Globus pallidus (tissue), 1 donor: Measurements from ENCODE around the gene SLC35F3.
"Not testable (repeated sequence)": the region's sequence is repeated elsewhere in the genome, so short reads cannot be mapped to it uniquely, and the experiment has no call there.

Experiments
- DNase-seq: peaks from one replicate; pipeline ENCODE4 v3.0.0-alpha.2; 2015; ENCODE audit warnings: low spot score

SLC35F3 gene

DNA sequence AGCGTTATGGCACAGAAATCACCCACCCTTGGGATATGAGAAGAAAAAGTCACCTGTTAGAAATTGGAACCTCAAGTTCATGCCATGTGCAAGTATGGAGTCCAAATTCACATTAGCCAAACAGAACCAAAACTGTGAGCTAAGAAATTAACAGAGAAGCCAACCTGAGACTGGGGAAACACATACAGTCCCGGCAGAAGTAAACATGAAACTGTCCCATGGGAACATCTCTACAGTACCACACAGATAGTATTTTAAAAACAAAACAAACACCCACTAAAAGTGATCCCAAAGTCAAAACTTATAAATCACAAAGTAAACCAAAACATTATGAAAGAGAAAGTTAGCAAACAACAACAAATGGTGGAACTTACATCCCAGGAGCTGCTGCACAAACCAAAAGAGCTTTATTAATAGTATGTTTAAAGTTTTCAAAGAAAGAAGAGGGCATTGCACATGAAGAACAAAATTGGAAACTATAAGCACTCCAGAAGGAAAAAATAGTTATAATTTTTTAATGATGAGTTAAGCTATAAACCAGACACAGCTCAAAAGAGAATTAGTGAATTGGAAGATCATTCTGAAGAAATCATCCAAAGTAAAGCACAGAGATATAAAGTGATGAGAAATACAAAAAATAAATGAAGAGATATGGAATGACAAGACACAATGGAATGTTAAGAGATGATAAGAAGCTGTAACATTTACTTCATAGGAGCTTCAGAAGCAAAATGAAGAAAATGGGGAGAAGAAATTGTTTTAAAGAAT lies 385.2 kb downstream of the SLC35F3 start:
- no peak for DNase-seq

GRCh38 chr1:234292011-234292410 lies 387.5 kb downstream of the SLC35F3 start:
- DNase-seq: no peak

DNA sequence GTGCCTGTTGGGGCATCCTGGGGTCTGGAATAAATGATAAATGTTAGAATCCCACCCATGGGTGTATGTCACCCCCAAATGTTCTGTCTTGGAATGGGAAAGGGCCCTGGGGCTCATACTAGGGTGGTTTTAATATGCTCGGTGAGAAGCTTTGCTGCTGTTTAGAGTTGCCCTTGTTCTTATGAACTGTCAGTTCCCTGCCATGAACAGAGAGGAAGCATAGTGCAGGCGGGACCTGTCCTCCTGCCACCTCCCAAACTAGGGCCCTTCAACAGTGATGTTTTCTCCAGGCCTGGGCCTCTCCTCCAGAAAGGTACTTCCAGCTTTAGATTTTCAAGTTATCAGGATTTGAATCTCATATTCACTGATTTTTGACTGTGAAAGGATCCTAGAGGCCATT lies 388.1 kb downstream of the SLC35F3 start:
- DNase-seq: no peak

DNA sequence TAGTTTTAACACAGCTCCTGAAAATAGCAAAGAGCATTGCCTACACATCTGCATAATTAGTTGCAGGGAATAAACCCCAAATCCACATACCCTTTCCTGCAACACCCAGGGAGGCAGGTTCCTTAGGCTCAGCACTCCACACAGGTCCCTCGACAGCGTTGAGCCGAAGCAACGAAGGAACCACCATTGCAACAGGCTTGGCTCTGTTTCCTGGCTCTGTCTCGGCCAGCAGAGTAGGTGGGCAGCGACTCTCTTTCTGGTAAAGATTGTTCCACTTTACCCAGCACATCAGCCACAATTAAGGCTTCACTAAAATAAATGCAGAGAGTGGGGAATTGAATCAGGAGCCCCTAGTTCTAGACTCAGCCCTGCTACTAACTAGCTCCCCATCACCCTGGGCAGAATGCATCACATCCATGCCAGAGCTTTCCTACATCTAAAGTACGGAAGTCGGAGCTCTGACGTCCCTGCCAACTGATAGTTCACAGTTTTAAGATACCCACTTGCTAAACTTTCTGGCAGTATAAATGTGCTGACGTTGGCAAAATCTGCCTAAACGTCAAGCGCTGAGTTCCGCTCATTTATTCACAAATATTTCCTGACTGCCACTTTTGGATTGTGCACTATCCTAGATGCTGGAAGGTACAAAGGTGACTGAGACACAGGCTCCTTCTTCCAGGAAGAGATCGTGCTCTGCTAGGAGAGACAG lies 389.8 kb downstream of the SLC35F3 start:
- DNase-seq: no peak

GRCh38 chr1:234295068-234295467 lies 390.6 kb downstream of the SLC35F3 start:
- DNase-seq: no peak

- DNase-seq: no peak
These were observed 391.1 kb downstream of the SLC35F3 start for GRCh38 chr1:234295626-234296025.

DNA sequence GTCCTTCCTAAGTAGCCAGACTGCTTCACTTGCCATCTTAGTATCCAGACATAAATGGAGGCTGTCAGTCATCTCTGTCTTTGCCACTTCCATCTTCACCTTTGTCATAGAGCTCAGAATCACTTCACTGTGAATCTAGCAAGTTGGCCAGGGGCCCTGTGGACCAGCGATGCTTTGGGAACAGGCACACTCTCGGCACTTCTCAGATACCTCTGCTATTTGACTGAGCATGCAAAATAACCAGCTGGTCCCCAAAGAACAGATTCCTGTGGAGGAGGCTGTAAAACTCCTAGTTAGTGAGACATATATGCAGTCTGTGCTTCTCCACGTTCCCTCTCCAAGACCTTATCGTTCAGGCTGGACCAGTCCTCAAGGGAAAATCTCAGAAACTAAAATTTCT lies 392.0 kb downstream of the SLC35F3 start:
- DNase-seq: no peak

- DNase-seq: no peak
These were observed 393.2 kb downstream of the SLC35F3 start for GRCh38 chr1:234297668-234298067.

DNA sequence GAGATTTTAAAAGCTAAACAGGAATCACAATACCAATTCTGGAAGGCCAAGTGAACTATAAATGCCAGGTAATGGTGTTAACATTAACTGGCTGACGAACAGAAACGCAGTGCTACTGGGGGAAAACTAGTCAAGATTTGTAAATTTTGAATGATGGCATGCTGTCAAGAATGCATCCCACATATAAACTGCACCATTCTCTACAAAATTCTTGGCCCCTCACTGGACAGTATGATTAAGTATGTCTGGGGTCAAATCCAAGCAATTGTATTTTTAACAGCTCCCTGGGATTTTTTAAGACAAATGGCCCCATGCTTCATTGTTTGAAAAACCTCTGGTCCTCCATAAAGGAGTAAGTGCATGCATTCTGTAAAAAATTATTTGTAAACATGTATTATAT lies 395.6 kb downstream of the SLC35F3 start:
- DNase-seq: no peak

- DNase-seq: not testable (repeated sequence)
These were observed 397.2 kb downstream of the SLC35F3 start for GRCh38 chr1:234301663-234302062.

GRCh38 chr1:234302354-234302962 lies 398.0 kb downstream of the SLC35F3 start:
- no peak for DNase-seq

DNA sequence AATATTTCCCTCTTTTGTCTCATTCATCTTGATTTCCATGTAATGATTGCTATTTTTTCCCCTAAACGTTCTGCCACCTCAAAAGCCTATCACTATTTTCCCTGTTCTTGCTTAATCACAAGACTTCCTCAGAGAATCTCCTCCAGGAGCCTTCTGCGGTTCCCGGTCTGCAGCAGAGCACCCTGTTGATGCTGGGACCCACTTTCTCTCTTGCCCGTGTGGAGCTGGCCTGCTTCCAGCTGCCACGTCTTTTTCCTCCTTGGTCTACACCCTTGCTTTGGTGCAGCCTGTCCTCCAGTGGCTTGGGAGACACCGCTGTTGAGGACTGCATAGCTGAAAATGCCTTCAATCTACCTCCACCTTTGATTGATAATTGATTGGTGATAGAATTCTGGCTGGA lies 398.8 kb downstream of the SLC35F3 start:
- DNase-seq: no peak

GRCh38 chr1:234307726-234308125 lies 403.2 kb downstream of the SLC35F3 start:
- no peak for DNase-seq

DNA sequence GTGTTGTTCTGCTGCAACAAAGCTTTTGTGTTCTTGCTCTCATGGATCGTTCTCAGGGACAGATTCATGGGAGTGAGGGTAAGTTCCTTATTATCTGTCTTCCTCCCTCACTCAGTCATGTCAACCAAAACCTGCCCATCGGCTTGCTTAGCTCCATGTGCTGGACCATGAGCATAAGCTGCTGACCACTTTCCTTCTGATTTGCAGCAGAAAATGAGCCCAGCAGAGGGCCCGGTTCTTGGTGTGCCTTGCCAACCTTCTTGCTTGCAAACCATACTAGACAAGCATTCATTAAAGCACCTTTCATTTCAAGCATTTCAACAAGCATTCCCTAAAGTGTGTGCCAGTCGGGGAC lies 404.7 kb downstream of the SLC35F3 start:
- DNase-seq: no peak

GRCh38 chr1:234309598-234310459 lies 405.4 kb downstream of the SLC35F3 start:
- peak; percentile 35 for DNase-seq

DNA sequence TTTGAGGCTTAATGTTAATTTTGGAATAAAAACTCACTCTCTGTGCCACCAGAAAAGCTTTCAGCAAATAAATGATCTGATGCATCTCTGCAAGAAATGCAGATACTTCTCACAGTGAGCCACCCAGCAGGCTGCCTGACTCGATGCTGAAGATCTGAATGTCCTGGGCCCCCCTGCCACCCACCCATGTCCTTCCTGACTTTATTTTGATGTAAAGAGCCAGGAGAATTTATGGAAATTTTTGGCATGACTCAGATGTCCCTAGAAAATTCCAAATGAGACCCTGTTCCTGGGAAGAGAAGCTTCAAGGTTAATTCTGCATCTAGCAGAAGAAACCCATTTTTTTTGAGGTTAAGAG lies 406.0 kb downstream of the SLC35F3 start:
- DNase-seq: no peak

- no peak for DNase-seq
These were observed 406.9 kb downstream of the SLC35F3 start for GRCh38 chr1:234311414-234311813.

DNA sequence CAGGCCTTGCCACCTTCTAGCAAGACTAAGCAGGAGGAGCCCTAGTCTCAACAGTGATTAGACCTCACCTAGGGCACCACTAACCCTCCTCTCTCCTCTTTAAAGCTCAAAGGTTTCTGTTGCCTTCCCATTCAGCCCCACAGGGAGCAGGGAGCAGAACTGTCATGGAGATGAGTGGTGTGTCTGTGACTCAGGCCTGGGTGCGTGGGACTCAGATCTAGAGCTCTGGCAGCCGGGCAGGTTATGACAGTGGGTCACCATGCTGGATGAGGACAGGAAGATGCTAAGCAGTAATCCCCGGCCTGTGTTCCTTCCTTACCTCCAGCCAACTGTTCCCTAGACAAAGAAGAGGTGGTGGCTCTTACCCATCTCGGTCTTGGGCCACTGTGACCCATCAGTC lies 408.7 kb downstream of the SLC35F3 start:
- DNase-seq: no peak

GRCh38 chr1:234315091-234315541 lies 410.6 kb downstream of the SLC35F3 start:
- DNase-seq: no peak

- no peak for DNase-seq
These were observed 411.1 kb downstream of the SLC35F3 start for GRCh38 chr1:234315588-234315987.

GRCh38 chr1:234316486-234316885 lies 412.0 kb downstream of the SLC35F3 start:
- no peak for DNase-seq

DNA sequence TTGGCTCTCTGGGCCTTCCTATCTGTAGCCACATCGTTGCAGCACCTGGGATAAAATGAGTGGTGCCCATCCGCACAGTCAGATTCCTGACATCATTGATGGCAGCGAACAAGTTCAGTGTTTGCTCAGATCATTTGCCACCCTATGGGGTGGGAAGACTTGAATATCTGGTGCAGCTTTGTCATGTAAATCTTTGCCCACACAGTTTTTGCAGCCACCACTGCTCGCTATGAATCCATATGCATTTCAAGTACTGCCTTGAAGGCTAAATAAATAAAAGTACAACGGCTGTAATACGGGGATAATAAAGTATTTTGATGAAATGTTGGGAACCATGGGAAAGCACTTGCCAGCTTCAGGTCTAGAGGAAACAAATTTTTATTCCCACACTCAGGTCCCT lies 412.5 kb downstream of the SLC35F3 start:
- no peak for DNase-seq
